HG03064 (cell line): ENCODE measurements around the gene ADD1.

Source experiments
- ATAC-seq: cut with Tn5 transposase; IDR thresholded peaks from one replicate; pipeline ENCODE4 v1.9.1; 2021; ENCODE audit warnings: low read depth; ENCODE audit not compliant: unreplicated experiment

Gene ADD1

DNA sequence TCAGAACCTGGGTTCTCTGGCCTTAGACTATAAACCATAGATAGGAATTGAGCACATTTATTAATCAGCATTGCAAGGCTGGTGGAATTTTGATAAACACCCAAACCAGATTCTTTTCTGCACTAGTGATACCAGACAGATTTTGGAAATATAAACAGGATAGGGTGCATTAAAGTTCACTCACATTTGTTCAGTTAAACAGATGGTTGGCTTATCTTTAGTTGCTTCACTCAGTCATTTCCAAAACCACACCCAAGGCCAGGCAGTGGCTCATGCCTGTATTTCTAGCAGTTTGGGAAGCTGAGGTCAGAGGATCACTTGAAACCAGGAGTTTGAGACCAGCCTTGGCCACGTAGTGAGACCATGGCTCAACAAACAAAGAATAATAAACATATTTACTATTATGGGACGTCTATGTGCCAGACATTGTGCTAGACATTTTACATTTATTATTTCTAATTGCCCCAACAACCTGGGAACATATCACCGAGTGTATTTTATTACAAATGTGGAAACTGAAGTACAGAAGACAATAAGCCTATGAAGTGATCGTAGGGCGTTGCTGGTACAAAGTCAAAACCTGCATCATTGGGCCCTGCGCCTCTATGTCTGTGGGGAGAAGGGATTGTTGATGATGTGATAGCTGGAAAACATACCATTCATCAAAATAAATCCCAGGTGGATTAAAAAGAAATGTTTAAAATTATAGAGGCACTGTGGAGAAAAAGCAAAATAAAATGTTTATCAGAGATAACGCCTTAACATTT, 15.0 kb downstream of the ADD1 start:
- no peak for ATAC-seq

DNA sequence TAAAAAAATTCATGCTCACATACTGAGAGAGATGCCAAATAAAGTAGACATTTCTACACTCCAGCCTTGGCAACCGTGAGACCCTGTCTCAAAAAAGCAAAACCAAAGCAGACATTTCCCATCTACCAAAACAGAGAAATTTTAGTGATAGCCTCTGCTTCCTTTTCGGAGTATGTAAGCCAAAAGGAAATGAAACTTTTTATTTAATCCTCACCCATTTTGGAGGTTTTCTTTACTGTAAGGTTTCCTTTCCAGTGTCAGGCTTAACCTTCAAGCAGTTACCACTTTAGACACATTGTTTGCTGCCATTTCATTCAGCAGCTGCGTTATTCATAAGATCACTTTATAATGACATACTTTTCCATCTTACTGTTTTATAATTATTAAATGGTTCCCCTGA, 15.9 kb downstream of the ADD1 start:
- ATAC-seq = no peak

- ATAC-seq = no peak
Observed at GRCh38 chr4:2860391-2861348, 17.0 kb downstream of the ADD1 start.

- ATAC-seq = no peak
Observed at GRCh38 chr4:2861631-2862436, 18.2 kb downstream of the ADD1 start.

- no peak for ATAC-seq
Observed at GRCh38 chr4:2862528-2862927, 18.9 kb downstream of the ADD1 start.

GRCh38 chr4:2863649-2864048, 20.0 kb downstream of the ADD1 start:
- no peak for ATAC-seq

DNA sequence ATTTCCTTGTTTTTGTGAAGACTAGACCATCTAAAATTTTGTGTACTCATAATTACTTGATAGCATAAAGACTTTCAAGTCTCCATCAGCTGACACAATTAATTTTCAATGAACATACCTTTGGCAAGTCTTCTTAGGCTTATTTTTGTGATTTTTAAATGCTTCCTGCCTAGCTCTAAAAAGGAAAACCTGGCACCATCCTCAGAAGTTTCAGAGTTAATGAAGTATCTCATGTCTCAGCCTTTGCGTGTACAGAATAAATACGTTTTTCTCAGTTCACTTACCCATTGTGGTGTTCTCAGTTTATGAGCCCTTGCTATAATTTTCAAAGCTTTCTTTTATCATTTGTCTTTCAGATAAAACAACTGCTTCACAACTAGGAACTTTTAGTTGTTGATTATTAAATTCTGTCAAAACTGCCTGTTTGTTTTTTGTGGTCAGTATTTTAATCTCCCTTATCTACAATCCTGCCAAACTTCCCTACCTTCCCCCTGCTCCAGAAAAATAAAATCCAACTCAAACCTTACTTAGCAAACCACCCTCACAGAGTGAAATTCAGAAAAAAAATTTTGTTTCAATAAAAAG, 21.6 kb downstream of the ADD1 start:
- ATAC-seq = no peak

- ATAC-seq = no peak
Observed at GRCh38 chr4:2866160-2866861, 22.7 kb downstream of the ADD1 start.

DNA sequence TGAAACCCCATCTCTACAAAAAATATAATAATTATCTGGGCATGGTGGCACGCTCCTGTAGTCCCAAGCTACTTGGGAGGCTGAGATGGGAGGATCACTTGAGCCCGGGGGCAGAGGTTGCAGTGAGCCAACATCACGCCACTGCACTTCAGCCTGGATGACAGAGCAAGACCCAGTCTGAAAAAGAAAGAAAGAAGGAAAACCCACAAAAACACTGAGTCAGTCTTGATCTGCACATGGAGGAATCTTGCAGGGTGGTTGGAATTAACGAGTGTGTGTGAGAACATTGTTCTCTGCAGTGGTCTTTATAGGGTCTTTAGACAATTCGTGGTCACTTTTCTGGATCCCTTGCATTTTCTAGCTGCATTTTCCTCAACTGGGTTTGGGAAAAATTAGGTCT, 23.2 kb downstream of the ADD1 start:
- no peak for ATAC-seq

DNA sequence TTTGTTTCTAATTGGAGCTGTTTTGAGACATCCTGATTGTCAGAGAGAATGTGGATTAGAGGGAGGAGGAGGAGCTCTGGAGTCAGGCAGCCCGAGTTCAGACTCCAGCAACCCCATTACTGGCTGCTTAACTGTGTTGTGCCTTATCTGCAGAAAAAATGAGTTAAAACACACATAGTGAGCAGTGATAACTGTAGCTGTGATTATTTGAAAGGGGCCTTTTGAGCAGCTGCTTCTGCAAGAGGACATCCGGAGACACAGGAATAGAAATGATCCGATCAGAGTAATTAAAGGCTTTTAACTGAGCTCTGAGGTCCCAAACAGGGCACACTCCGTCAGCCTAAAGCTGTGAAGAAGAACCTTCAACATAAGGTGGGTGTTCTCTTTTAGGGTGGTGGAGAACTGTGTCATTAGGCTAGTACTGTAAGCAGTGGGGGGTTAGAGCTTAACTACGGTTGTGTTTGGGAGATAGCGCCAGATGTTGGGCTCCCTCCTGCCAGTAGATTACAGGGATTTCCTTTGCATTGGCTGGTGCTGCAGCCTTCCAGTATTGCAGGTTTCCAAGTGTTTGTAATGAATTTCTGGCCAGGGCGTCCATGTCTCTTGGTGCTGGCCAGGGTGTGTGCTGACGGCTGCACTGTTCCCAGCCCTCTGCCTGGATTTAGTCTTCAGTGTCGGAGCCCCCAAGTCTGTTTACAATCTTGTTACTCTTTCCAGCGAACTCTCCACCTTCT, 24.3 kb downstream of the ADD1 start:
- ATAC-seq = no peak

DNA sequence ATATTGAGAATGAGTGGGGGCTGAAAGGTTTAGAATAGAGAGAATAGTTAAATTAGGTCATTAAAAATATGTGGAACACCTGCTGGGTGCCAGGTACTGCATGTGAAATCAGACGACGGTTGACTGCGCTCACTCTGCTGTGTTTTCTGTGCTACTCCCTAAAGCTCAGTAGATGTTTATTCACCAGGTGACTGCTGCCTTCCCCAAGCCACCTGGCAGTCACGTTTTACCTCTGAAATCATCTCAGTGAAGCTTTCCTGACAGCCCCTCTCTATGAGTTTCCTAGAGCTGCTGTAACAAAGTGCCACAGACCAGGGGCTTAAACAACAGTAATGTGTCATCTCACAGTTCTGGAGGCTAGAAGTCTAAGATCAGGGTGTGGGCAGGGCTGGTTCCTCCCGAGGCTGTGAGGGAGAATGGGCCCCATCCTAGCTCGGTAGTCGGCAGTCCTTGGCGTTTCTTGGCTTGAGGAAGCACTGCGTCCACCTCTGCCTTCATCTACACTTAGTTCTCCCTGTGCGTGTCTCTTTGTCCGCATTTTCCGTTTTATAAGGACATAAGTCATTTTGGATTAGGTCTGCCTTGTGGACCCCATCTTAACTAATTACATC, 25.3 kb downstream of the ADD1 start:
- ATAC-seq = no peak

- no peak for ATAC-seq
Observed at GRCh38 chr4:2869659-2870058, 26.0 kb downstream of the ADD1 start.

DNA sequence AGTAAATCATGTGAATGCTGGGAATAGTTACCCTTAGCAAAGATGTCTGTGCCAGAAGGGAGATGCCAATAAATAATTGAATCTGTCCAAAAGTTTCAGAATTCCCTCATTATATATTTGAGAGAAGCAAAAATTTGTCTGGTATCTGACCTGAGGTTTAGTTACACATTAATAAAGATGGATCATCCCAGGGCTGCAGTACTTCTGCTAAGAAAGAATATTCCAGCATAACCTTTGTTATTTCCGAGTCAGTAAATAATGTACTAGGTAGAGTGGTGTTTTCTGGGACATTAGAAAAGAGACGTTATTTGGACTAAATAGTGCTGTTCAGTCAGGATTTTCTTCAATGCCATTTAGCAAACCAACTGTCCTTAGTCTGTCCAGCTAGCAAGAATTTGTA, 26.4 kb downstream of the ADD1 start:
- ATAC-seq = no peak

- ATAC-seq = no peak
Observed at GRCh38 chr4:2871466-2871865, 27.8 kb downstream of the ADD1 start.

- ATAC-seq = no peak
Observed at GRCh38 chr4:2871911-2872310, 28.3 kb downstream of the ADD1 start.

- no peak for ATAC-seq
Observed at GRCh38 chr4:2873329-2873728, 29.7 kb downstream of the ADD1 start.

DNA sequence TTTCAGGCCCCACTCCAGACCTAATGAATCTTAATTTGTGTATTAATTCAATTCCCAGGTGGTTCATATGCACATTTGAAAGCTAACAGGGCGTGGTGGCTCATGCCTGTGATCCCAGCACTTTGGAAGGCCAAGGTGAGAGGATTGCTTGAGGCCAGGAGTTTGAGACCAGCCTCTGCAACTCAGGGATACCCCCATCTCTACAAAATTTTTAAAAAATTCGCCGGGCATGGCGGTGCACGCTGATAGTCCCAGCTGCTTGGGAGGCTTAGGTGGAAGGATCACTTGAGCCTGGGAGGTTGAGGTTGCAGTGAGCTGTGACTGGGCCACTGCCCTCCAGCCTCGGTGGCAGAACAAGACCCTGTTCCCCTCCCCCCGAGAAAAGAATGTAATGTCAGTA, 31.2 kb downstream of the ADD1 start:
- ATAC-seq = no peak

DNA sequence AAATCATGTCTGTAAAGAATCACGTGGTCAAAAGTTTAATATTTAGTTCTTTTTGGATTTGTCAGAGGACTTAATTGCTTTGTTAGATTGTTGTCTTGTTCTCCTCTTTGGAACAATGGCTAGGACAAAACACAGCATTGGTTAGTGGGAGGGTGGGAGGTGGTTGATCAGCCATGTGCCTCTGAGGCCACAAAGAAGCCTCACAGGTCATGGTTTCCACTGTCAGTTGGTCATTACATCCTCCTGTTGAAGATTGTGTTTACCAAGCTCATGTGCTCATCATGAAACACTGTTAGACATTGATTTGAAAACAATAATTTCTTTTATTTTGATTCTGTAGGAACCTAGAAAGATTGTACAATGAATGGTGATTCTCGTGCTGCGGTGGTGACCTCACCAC, 31.9 kb downstream of the ADD1 start:
- ATAC-seq = no peak

GRCh38 chr4:2878346-2878745, 34.7 kb downstream of the ADD1 start:
- ATAC-seq = no peak
